GM12872 (cell line): ENCODE results near the gene RFFL.
A peak's percentile ranks its signal among the peaks of the same experiment; 100 is the strongest.

Experiments used
- CTCF ChIP-seq: IDR thresholded peaks from 3 replicates; pipeline ENCODE4 v1.5.1; 2011; ENCODE audit warnings: low read depth, mild to moderate bottlenecking, low read length, moderate library complexity; ENCODE audit not compliant: insufficient read depth

The RFFL gene

DNA sequence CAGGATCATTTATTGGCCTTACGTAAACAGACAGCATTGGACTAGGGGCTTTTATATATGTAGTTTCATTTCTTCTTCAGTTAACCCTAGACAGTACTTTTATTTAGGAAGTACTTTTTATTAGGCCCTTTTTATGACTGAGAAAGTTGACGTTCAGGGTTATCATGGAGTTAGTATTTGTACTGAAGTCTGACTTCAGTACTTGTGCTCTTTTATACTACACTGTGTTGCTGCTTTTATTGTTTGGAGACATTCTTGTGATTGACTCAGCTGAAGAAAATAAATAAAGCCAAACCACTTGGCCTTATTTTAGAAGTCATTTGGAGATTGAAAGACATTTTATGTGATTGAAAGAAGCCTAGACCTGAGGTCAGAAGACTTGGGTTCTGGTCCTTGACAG lies 76.3 kb downstream of the RFFL start:
- TF ChIP-seq CTCF: no peak

DNA sequence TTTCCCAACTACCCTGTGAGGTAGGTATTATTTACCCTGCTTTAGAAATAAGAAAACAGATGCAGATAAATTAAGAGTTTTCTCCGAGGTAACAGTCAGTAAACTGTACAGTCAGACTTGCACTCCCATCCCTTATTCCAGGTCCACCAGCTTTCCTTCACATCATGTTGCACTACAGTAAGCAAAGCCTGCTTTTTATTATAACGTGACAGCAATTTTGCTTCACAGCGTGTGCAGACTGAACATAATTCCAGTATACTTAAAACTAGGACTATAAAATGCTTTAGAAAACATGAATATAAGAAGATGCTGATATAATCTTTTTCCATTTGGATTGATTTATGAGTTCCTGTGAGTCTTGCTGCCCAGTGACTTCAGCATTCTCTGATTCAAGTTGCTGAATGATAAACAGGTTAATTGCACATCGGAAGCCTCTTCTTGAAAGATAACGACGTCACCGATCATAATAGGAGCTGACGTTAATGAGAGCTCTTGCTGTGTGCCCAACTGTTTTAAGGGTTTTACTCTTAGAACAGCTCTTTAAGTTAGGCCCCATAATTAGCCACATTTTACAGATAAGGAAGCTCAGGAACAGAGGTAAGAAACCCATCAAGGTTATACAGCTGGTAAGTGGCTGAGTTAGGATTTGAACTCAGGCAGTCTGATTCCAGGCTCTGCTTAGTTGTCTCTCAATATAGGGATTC lies 81.8 kb downstream of the RFFL start:
- no peak for TF ChIP-seq CTCF

- peak; percentile 59 for TF ChIP-seq CTCF
These were observed 82.6 kb downstream of the RFFL start for GRCh38 chr17:34980681-34981537.

- no peak for TF ChIP-seq CTCF
These were observed 83.2 kb downstream of the RFFL start, which contains the start of gene LIG3 for GRCh38 chr17:34980353-34980680. Gene LIG3 (plus strand): TSS chr17:34980512. CDS start chr17:34983006, 2,494 bp downstream.

GRCh38 chr17:34979650-34980352 lies 83.7 kb downstream of the RFFL start:
- TF ChIP-seq CTCF: no peak

DNA sequence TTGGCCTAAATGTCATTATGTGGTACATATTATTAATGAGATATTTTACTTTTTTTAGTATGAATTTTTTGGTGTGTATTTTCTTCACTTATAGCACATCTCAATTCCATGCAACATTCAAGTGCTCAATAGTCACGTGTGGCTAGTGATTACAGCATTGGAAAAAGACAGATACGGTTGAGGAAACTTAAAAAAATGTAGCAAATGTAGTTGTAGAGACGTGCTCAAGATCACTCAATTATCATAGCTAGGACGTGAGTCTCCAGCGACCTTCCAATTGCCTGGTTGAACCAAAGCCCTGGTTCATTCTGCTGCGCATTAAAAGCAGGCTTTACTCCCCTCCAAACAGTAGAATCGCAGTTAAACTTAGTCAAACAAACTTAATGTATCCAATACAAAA lies 84.4 kb downstream of the RFFL start:
- TF ChIP-seq CTCF: no peak
